ENCODE measurements around the gene CACNA1A.

Gene CACNA1A

DNA sequence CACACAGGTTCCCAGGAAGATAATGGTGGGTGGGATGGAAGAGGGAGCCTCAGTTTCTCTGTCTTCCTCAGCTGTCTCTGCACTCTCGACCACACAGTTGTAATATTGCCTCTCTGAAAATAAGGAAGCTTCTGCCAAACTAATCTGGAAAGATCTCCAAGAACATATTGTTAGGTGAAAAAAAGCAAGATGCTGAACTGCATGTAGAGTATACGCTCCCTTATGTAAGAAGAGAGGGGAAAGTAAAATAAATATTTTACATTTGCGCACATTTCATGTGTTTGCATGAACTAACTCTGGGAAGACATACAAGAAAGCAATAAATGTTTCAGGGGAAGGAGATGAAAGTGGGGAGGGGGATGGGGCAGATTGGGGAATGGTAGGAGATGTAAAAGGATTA, 41.9 kb upstream of the CACNA1A start:
- Histone ChIP-seq H3K4me3 (replicated peaks; ENCODE audit: insufficient read depth, low read length) (no peak overlapping the region), H3K27me3 (ENCODE audit: insufficient read depth, poor library complexity, severe bottlenecking) (no peaks in the 10 kb centered on the region), H3K27ac (replicated peaks) (no peak overlapping the region)
- TF ChIP-seq POLR2AphosphoS5 (IDR thresholded peaks at IDR 0.05; ENCODE audit: low read depth) (no peak), SPI1 (IDR thresholded peaks at IDR 0.05; ENCODE audit: borderline replicate concordance, low read depth) (no peak), GABPA (IDR thresholded peaks at IDR 0.05; ENCODE audit: low read depth) (no peak)
- TF ChIP-seq, protein P1, sequence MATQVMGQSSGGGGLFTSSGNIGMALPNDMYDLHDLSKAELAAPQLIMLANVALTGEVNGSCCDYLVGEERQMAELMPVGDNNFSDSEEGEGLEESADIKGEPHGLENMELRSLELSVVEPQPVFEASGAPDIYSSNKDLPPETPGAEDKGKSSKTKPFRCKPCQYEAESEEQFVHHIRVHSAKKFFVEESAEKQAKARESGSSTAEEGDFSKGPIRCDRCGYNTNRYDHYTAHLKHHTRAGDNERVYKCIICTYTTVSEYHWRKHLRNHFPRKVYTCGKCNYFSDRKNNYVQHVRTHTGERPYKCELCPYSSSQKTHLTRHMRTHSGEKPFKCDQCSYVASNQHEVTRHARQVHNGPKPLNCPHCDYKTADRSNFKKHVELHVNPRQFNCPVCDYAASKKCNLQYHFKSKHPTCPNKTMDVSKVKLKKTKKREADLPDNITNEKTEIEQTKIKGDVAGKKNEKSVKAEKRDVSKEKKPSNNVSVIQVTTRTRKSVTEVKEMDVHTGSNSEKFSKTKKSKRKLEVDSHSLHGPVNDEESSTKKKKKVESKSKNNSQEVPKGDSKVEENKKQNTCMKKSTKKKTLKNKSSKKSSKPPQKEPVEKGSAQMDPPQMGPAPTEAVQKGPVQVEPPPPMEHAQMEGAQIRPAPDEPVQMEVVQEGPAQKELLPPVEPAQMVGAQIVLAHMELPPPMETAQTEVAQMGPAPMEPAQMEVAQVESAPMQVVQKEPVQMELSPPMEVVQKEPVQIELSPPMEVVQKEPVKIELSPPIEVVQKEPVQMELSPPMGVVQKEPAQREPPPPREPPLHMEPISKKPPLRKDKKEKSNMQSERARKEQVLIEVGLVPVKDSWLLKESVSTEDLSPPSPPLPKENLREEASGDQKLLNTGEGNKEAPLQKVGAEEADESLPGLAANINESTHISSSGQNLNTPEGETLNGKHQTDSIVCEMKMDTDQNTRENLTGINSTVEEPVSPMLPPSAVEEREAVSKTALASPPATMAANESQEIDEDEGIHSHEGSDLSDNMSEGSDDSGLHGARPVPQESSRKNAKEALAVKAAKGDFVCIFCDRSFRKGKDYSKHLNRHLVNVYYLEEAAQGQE (IDR thresholded peaks at IDR 0.05; ENCODE audit: insufficient replicate concordance, low read depth), result no peak
- TF ChIP-seq, protein P2, sequence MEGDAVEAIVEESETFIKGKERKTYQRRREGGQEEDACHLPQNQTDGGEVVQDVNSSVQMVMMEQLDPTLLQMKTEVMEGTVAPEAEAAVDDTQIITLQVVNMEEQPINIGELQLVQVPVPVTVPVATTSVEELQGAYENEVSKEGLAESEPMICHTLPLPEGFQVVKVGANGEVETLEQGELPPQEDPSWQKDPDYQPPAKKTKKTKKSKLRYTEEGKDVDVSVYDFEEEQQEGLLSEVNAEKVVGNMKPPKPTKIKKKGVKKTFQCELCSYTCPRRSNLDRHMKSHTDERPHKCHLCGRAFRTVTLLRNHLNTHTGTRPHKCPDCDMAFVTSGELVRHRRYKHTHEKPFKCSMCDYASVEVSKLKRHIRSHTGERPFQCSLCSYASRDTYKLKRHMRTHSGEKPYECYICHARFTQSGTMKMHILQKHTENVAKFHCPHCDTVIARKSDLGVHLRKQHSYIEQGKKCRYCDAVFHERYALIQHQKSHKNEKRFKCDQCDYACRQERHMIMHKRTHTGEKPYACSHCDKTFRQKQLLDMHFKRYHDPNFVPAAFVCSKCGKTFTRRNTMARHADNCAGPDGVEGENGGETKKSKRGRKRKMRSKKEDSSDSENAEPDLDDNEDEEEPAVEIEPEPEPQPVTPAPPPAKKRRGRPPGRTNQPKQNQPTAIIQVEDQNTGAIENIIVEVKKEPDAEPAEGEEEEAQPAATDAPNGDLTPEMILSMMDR (IDR thresholded peaks at IDR 0.05; ENCODE audit: insufficient read depth, low read length), result no peak
- DNase-seq (ENCODE audit: low read depth in 1 of 2, low spot score in 1 of 2), result no peak

DNA sequence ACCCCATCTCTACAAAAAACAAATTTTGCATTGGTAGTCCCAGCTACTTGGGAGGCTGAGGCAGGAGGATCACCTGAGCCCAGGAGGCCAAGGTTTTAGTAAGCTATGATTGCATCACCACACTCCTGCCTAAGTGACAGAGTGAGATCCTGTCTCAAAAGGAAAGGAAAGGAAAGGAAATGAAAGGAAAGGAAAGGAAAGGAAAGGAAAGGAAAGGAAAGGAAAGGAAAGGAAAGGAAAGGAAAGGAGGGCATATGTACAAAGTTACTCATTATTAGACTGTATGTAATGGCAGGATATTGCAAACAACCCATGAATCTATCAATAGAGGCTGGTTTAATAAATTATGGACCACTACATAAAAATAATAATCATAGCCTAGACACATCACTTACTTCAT, 40.8 kb upstream of the CACNA1A start:
- TF ChIP-seq SPI1 (IDR thresholded peaks at IDR 0.05; ENCODE audit: borderline replicate concordance, low read depth) (no peak), GABPA (IDR thresholded peaks at IDR 0.05; ENCODE audit: low read depth) (no peak), POLR2AphosphoS5 (IDR thresholded peaks at IDR 0.05; ENCODE audit: low read depth) (no peak)
- TF ChIP-seq, protein P2 (IDR thresholded peaks at IDR 0.05; ENCODE audit: insufficient read depth, low read length), result no peak
- TF ChIP-seq, protein P1 (IDR thresholded peaks at IDR 0.05; ENCODE audit: insufficient replicate concordance, low read depth), result no peak
- Histone ChIP-seq H3K27me3 (ENCODE audit: insufficient read depth, poor library complexity, severe bottlenecking) (no peaks in the 10 kb centered on the region), H3K4me3 (replicated peaks; ENCODE audit: insufficient read depth, low read length) (no peak overlapping the region), H3K27ac (replicated peaks) (no peak overlapping the region)
- no peak for DNase-seq (ENCODE audit: low read depth in 1 of 2, low spot score in 1 of 2)

DNA sequence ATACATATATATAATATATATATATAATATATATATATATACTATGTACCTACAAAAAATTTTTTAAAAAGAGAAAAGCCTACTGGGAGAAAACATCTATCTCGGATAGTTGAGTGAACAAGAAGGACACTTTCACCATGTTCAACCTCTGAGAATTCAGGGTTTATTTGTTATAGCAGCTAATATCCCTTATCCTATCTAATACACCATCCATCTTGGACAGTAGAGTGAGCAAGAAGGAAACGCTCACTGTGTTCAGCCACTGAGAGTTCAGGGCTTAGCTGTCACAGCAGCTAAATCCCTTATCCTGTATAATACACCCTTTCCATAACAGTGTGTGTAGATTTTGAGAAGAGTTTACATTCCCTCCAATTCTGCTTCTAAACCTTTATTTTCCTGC, 38.1 kb upstream of the CACNA1A start:
- Histone ChIP-seq H3K4me3 (replicated peaks; ENCODE audit: insufficient read depth, low read length) (no peak overlapping the region), H3K27me3 (ENCODE audit: insufficient read depth, poor library complexity, severe bottlenecking) (no peaks in the 10 kb centered on the region), H3K27ac (replicated peaks) (no peak overlapping the region)
- DNase-seq (ENCODE audit: low read depth in 1 of 2, low spot score in 1 of 2), result no peak
- TF ChIP-seq SPI1 (IDR thresholded peaks at IDR 0.05; ENCODE audit: borderline replicate concordance, low read depth), result no peak
- TF ChIP-seq, protein P1 (IDR thresholded peaks at IDR 0.05; ENCODE audit: insufficient replicate concordance, low read depth), result no peak
- TF ChIP-seq, protein P2 (IDR thresholded peaks at IDR 0.05; ENCODE audit: insufficient read depth, low read length), result no peak
- no peak for TF ChIP-seq GABPA (IDR thresholded peaks at IDR 0.05; ENCODE audit: low read depth)
